K562 (cell line): Measurements from ENCODE around the gene ITGBL1. TPM values are rescaled to one million over a fixed set of nuclear protein-coding genes. Genes with fewer than 3 reads are reported as not detected.

Experiments
- ATAC-seq: fragments of 200-7000 bp; cut with Tn5 transposase; 3 replicates; pipeline ENCODE4 v1.9.1; 2020; ENCODE audit warnings: moderate library complexity
- BruUV-seq: library from RNA; stranded (reverse); fragments of 400-500 nt; replicated peaks from 2 replicates; lab custom pipeline; 2021; lab: Mats Ljungman, UMichigan
- CTCF ChIA-PET: fragments of 300-600 bp; formaldehyde crosslinking; extraction: SDS; loops from one replicate; lab custom pipeline; 2021; ENCODE audit warnings: low intra/inter-chr PET ratio; lab: Yijun Ruan, JAX
- POLR2A ChIA-PET: fragments of 300-600, 350-650 bp; sonication (Branson Sonifier 250); formaldehyde crosslinking; extraction: SDS; loops from one replicate; lab custom pipeline; 2021; ENCODE audit warnings: antibody characterized with exemption, inconsistent platforms; lab: Yijun Ruan, JAX
- DNase-seq, 4 experiments: peaks; one replicate each; pipeline versions ENCODE4 v3.0.0 to v3.0.0-alpha.2; 2011 to 2018; ENCODE audit warnings: low spot score in 3 of 4, mixed read lengths in 3 of 4; ENCODE audit errors: extremely low read depth in 1 of 4
- FAIRE-seq: peaks from 2 replicates; lab custom pipeline; 2011; peaks lifted over from hg19 to GRCh38; lab: Jason Lieb, UNC
- H2AFZ ChIP-seq: 2 replicates; pipeline ENCODE4 v1.6.0; 2011; ENCODE audit warnings: low read depth, low read length, control low read depth, inconsistent platforms
- H3K27ac ChIP-seq: fragments of 200-600 bp; 3 replicates; pipeline ENCODE4 v1.8.0; 2011; ENCODE audit warnings: low read depth, mild to moderate bottlenecking, control low read depth, inconsistent platforms, low read length, moderate library complexity, mixed read lengths; ENCODE audit errors: extremely low read depth
- H3K27me3 ChIP-seq, 2 experiments: fragments of 300-600 bp in 1 of 2; 2 replicates in 1 of 2; 3 replicates in 1 of 2; pipeline versions ENCODE4 v1.6.0 to v1.8.0; 2011; ENCODE audit warnings: inconsistent platforms in 2 of 2, low read length in 2 of 2, mild to moderate bottlenecking in 1 of 2, mixed read lengths in 1 of 2, moderate library complexity in 1 of 2; ENCODE audit not compliant: control insufficient read depth in 2 of 2, insufficient read depth in 2 of 2
- H3K36me3 ChIP-seq: fragments of 300-600 bp; 3 replicates; pipeline ENCODE4 v1.8.0; 2011; ENCODE audit warnings: mild to moderate bottlenecking, low read length, inconsistent platforms; ENCODE audit not compliant: control insufficient read depth, insufficient read depth
- H3K4me1 ChIP-seq, 2 experiments: fragments of 200-600 bp in 1 of 2; replicated peaks in 1 of 2; 2 replicates in 1 of 2; 3 replicates in 1 of 2; pipeline versions ENCODE4 v1.5.1 to v1.8.0; 2011; ENCODE audit warnings: inconsistent platforms in 2 of 2, low read length in 2 of 2, mild to moderate bottlenecking in 1 of 2, mixed read lengths in 1 of 2, moderate library complexity in 1 of 2; ENCODE audit not compliant: control insufficient read depth in 2 of 2, insufficient read depth in 2 of 2
- H3K4me2 ChIP-seq: 2 replicates; pipeline ENCODE4 v1.6.1; 2011; ENCODE audit warnings: low read length, control low read depth, inconsistent platforms, mixed read lengths; ENCODE audit not compliant: insufficient read depth
- H3K4me3 ChIP-seq: fragments of 200-600 bp; sonication (generic), shearing (Covaris generic); 2 replicates; pipeline ENCODE4 v1.5.1; 2016; ENCODE audit warnings: control low read depth, inconsistent platforms
- H3K79me2 ChIP-seq: fragments of 200-600 bp; 3 replicates; pipeline ENCODE4 v1.8.0; 2011; ENCODE audit warnings: low read length, inconsistent platforms; ENCODE audit not compliant: control insufficient read depth, insufficient read depth
- H3K9ac ChIP-seq, 2 experiments: 2 replicates each; pipeline versions ENCODE4 v1.6.0 to v1.6.1; 2011; ENCODE audit warnings: low read depth in 2 of 2, low read length in 2 of 2, control low read depth in 1 of 2, inconsistent platforms in 1 of 2, mild to moderate bottlenecking in 1 of 2, mixed read lengths in 1 of 2; ENCODE audit not compliant: insufficient read depth in 1 of 2
- H3K9me1 ChIP-seq: one replicate; pipeline ENCODE4 v1.6.0; 2011; ENCODE audit warnings: inconsistent platforms, mild to moderate bottlenecking, low read length, moderate library complexity; ENCODE audit not compliant: control insufficient read depth, insufficient read depth
- H3K9me3 ChIP-seq: replicated peaks from 2 replicates; pipeline ENCODE4 v1.5.1; 2011; ENCODE audit warnings: low read depth, low read length, inconsistent platforms; ENCODE audit not compliant: control insufficient read depth, insufficient read depth
- H4K20me1 ChIP-seq: replicated peaks from 2 replicates; pipeline ENCODE4 v1.6.1; 2011; ENCODE audit warnings: low read length, inconsistent platforms, mixed read lengths; ENCODE audit not compliant: control insufficient read depth, insufficient read depth
- MGA ChIP-seq: fragments of 450-650 bp; IDR thresholded peaks from 2 replicates; pipeline ENCODE4 v1.6.1; 2016; ENCODE audit warnings: mild to moderate bottlenecking, moderate library complexity
- PCBP1 ChIP-seq: fragments of 200-400 bp; formaldehyde crosslinking; IDR thresholded peaks from 2 replicates; pipeline ENCODE4 v1.6.1; 2018; ENCODE audit warnings: mild to moderate bottlenecking, low read depth, low read length; ENCODE audit not compliant: poor library complexity, severe bottlenecking
- PHB2 ChIP-seq: fragments of 450-650 bp; IDR thresholded peaks from 2 replicates; pipeline ENCODE4 v1.6.1; 2017; ENCODE audit warnings: low read depth
- PKNOX1 ChIP-seq: fragments of 450-650 bp; IDR thresholded peaks from 2 replicates; pipeline ENCODE4 v1.6.1; 2016
- RAD21 ChIP-seq, 2 experiments: fragments of 250-450 bp in 1 of 2; fragments of 450-650 bp in 1 of 2; sonication (Bioruptor Pico) in 1 of 2; formaldehyde crosslinking in 1 of 2; IDR thresholded peaks in 1 of 2; conservative IDR thresholded peaks in 1 of 2; 2 replicates each; pipeline versions ENCODE4 v1.4.0 to v1.8.0; 2020 to 2022; ENCODE audit warnings: mild to moderate bottlenecking in 2 of 2, moderate library complexity in 1 of 2
- ZNF589 ChIP-seq: fragments of 200-800 bp; sonication (Bioruptor generic); IDR thresholded peaks from 2 replicates; pipeline ENCODE4 v1.6.1; 2016; ENCODE audit warnings: low read depth, missing genetic modification characterization, missing compliant biosample characterization
- ZNF76 ChIP-seq: fragments of 250-450 bp; sonication (Bioruptor Pico); IDR thresholded peaks from 2 replicates; pipeline ENCODE4 v1.4.0; 2020; ENCODE audit warnings: mild to moderate bottlenecking, moderate library complexity, borderline replicate concordance
- WGBS: fragments of 100-300 bp; shearing (Covaris generic); methylation state at CpG from one replicate; pipeline ENCODE4 v1.1.6; 2016; ENCODE audit warnings: low coverage, mixed read lengths; ENCODE audit not compliant: insufficient coverage; ENCODE audit errors: missing lambda C conversion rate; 5-methylcytosine and 5-hydroxymethylcytosine counted together
- in situ Hi-C: fragments of 300-500 bp; cut with MboI; formaldehyde crosslinking; loops from 4 replicates; pipeline ENCODE4 v1.15.0; 2018; ENCODE audit warnings: inconsistent platforms, mixed read lengths
- intact Hi-C: fragments of 100-400 bp; cut with micrococcal nuclease; formaldehyde crosslinking; loops from 2 replicates; pipeline ENCODE4 v1.14.2; 2022
- polyA plus RNA-seq, 8 experiments: library from polyadenylated mRNA; depleted of rRNA in 4 of 8; stranded (reverse) in 5 of 8; unstranded in 3 of 8; fragments of >200 nt; fragmentation: Nextera tagmentation in 2 of 8; fragmentation: Illumina TruSeq in 1 of 8; extraction: Ambion mirVana in 2 of 8; extraction: Trizol in 1 of 8; gene quantifications; 2 replicates each; pipeline versions ENCODE4 v1.2.1 to v1.2.3, GENCODE V29; 2011 to 2014; ENCODE audit warnings: inconsistent platforms in 1 of 8, missing spikeins in 1 of 8
- total RNA-seq, 7 experiments: library from RNA; depleted of rRNA in 6 of 7; stranded (reverse); fragments of >200 nt in 6 of 7; fragmentation: Illumina TruSeq in 2 of 7; extraction: Trizol in 2 of 7; gene quantifications; 2 replicates each; pipeline versions ENCODE4 v1.2.1 to v1.2.3, GENCODE V29; 2011 to 2021; ENCODE audit warnings: low replicate concordance in 1 of 7

ITGBL1 gene
- total and polyA plus RNA-seq, 9 of the 15 experiments (the other 6 are each of a cell fraction or from before 2014, with no cell fraction given): 0.04 to 0.73 (median 0.32) TPM; not detected in 1

DNA sequence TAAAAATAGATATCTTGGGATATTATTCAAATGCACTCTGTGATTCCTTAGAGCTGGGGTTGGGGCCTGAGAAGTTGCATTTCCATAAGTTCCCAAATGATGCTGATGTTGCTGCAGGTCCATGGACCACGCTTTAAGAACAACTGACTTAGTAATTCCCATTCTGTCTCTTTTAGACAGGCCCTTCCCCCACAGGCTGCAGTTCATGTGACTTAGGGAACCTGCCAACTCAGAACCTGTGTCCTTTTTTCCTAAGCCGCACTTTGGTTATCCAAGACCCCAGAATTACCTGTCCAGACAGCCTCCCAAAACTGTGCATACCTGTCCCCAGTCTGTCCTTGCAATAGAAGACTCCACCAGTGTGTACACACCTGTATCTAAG is 1.7 kb upstream of the ITGBL1 start:
- Histone ChIP-seq H4K20me1 (no peaks in the 10 kb centered on the region), H3K27ac (no peak overlapping the region), H2AFZ (no peak overlapping the region), H3K79me2 (no peaks in the 10 kb centered on the region), H3K9me3 (no peaks in the 10 kb centered on the region), H3K9ac (no peak overlapping the region), H3K9me1 (no peaks in the 10 kb centered on the region), H3K4me1 (no peaks in the 10 kb centered on the region), H3K27me3 (no peaks in the 10 kb centered on the region), H3K4me2 (no peak overlapping the region), H3K36me3 (no peaks in the 10 kb centered on the region), H3K4me3 (no peak overlapping the region)
- TF ChIP-seq ZNF589 (CRISPR knock-in tag) (no peak), ZNF76 (CRISPR knock-in tag) (no peak), PKNOX1 (no peak), PHB2 (no peak), PCBP1 (no peak), MGA (no peak), RAD21 (CRISPR knock-in tag; conservative IDR thresholded peaks at IDR 0.05 in 1 of 2, IDR thresholded peaks at IDR 0.05 in 1 of 2) (no peak)
- DNase-seq (no peak), FAIRE-seq (no peak), ATAC-seq (no peak)
- in situ Hi-C loops (no loop called here), intact Hi-C loops (no loop called here)
- ChIA-PET POLR2A (no interaction called here), CTCF (no interaction called here)
- WGBS: 0% methylated on average over 2 of the region's 2 CpGs
- no TSS peak for BruUV-seq
